DOHH2 (cell line): ENCODE results near the gene ACADL.

Experiments
- H3F3A ChIP-seq: fragments of 200-600 bp; sonication (generic), shearing (Covaris generic); 2 replicates; pipeline ENCODE4 v1.6.0; 2016; ENCODE audit warnings: antibody characterized with exemption, mild to moderate bottlenecking; ENCODE audit not compliant: control insufficient read depth, insufficient read depth
- H3K27ac ChIP-seq: fragments of 200-600 bp; sonication (generic); 2 replicates; pipeline ENCODE4 v1.5.1; 2014; ENCODE audit warnings: low read depth, mild to moderate bottlenecking, low read length, moderate library complexity
- H3K27me3 ChIP-seq: fragments of 200-600 bp; sonication (generic); 2 replicates; pipeline ENCODE4 v1.6.1; 2014; ENCODE audit warnings: mild to moderate bottlenecking, low read length, mixed read lengths; ENCODE audit not compliant: control insufficient read depth
- H3K36me3 ChIP-seq: fragments of 200-600 bp; sonication (generic); 2 replicates; pipeline ENCODE4 v1.6.1; 2014; ENCODE audit warnings: mild to moderate bottlenecking, low read length, moderate library complexity, mixed read lengths; ENCODE audit not compliant: control insufficient read depth
- H3K4me1 ChIP-seq: fragments of 200-600 bp; sonication (generic); 2 replicates; pipeline ENCODE4 v1.6.1; 2014; ENCODE audit warnings: mild to moderate bottlenecking, low read length, mixed read lengths; ENCODE audit not compliant: control insufficient read depth
- H3K4me2 ChIP-seq: fragments of 200-600 bp; sonication (generic); 2 replicates; pipeline ENCODE4 v1.6.0; 2014; ENCODE audit warnings: mild to moderate bottlenecking, low read length, moderate library complexity
- H3K4me3 ChIP-seq: fragments of 200-600 bp; sonication (generic); 2 replicates; pipeline ENCODE4 v1.5.1; 2014; ENCODE audit warnings: mild to moderate bottlenecking, low read length, mixed read lengths
- H3K79me2 ChIP-seq: fragments of 200-600 bp; sonication (generic); 2 replicates; pipeline ENCODE4 v1.6.1; 2014; ENCODE audit warnings: mild to moderate bottlenecking, low read length, mixed read lengths; ENCODE audit not compliant: control insufficient read depth
- H3K9me2 ChIP-seq: fragments of 200-600 bp; sonication (generic); replicated peaks from 2 replicates; pipeline ENCODE4 v1.6.1; 2014; ENCODE audit warnings: mild to moderate bottlenecking, low read length, mixed read lengths; ENCODE audit not compliant: control insufficient read depth
- H3K9me3 ChIP-seq: fragments of 200-600 bp; sonication (generic); 2 replicates; pipeline ENCODE4 v1.6.1; 2014; ENCODE audit warnings: antibody characterized with exemption, low read length, mixed read lengths; ENCODE audit not compliant: control insufficient read depth, insufficient read depth
- H4K20me1 ChIP-seq: fragments of 200-600 bp; sonication (generic); 2 replicates; pipeline ENCODE4 v1.6.0; 2014; ENCODE audit warnings: low read depth, mild to moderate bottlenecking, antibody characterized with exemption, low read length, moderate library complexity; ENCODE audit not compliant: control insufficient read depth, insufficient read depth
- EZH2phosphoT487 ChIP-seq: fragments of 200-600 bp; sonication (generic); IDR thresholded peaks from 2 replicates; pipeline ENCODE4 v1.6.1; 2017; ENCODE audit warnings: borderline replicate concordance, mild to moderate bottlenecking, antibody characterized with exemption, low read length, moderate library complexity, mixed read lengths
- TF ChIP-seq, protein P1 (sequence below): fragments of 200-600 bp; sonication (generic); IDR thresholded peaks from one replicate; pipeline ENCODE4 v1.5.1; 2014; ENCODE audit warnings: antibody characterized with exemption, mild to moderate bottlenecking, low read depth, low read length; ENCODE audit not compliant: poor library complexity, severe bottlenecking

ACADL gene

DNA sequence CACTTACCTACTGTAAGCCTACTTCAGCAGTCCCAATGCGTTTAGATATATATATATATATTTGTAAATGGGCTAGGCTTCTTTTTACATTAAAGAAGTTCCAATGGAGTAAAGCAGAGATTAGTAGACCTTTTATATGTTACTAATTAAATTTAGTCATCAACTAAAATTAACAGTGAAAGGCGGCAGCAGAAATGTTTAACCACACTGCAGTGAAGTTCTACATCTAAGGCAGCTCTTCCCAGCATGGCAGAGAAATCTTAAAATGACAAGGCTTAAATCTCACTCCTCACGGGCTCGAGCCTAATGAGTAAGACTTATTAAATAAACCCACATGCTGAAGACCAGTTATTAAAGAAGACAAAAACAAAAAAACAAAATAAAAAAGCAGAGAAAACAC lies 34.9 kb downstream of the ACADL start:
- no peak for TF ChIP-seq EZH2phosphoT487
- TF ChIP-seq, protein P1, sequence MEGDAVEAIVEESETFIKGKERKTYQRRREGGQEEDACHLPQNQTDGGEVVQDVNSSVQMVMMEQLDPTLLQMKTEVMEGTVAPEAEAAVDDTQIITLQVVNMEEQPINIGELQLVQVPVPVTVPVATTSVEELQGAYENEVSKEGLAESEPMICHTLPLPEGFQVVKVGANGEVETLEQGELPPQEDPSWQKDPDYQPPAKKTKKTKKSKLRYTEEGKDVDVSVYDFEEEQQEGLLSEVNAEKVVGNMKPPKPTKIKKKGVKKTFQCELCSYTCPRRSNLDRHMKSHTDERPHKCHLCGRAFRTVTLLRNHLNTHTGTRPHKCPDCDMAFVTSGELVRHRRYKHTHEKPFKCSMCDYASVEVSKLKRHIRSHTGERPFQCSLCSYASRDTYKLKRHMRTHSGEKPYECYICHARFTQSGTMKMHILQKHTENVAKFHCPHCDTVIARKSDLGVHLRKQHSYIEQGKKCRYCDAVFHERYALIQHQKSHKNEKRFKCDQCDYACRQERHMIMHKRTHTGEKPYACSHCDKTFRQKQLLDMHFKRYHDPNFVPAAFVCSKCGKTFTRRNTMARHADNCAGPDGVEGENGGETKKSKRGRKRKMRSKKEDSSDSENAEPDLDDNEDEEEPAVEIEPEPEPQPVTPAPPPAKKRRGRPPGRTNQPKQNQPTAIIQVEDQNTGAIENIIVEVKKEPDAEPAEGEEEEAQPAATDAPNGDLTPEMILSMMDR, result no peak
- H3K27me3 ChIP-seq, result no peaks in the 10 kb centered on the region
- H3F3A ChIP-seq, result no peaks in the 10 kb centered on the region
- H3K4me1 ChIP-seq, result no peaks in the 10 kb centered on the region
- H3K27ac ChIP-seq, result no peak overlapping the region
- no peak overlapping the region for H3K4me3 ChIP-seq
- H3K79me2 ChIP-seq, result no peaks in the 10 kb centered on the region
- H3K36me3 ChIP-seq, result no peaks in the 10 kb centered on the region
- no peaks in the 10 kb centered on the region for H3K9me3 ChIP-seq
- no peak overlapping the region for H3K4me2 ChIP-seq
- H3K9me2 ChIP-seq, result no peaks in the 10 kb centered on the region
- no peaks in the 10 kb centered on the region for H4K20me1 ChIP-seq

DNA sequence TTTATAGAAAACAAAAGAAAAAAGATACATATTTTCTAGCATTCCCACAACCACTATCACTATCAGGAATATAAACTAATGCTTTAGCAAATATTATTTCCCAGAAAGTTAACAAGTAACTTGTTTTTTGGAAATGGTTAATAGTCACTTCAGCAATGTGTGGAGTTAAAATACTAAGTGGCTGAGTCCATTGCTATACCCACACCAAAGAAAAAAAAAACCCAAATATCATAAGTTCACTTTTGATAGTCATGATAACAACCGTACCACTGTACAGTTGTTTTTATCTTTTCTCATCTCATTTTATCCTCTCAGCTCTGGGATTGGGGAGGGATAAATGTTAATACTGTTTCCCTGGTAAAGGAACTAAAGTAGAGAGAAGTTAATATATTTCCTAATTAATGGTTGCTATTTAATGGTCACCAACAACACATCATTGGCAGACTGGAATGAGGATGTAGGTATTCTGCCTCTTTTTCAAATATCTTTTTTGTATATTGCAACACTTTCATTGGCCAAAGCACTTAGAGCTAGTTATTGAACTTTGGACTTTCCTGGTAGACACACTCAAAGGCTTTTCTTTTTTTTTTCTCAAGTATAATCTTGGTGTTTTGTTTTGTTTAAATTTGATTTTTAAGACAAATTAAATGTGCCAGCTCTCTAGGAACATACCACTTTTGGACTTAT lies 35.7 kb downstream of the ACADL start:
- Histone ChIP-seq H4K20me1 (no peaks in the 10 kb centered on the region), H3K36me3 (no peaks in the 10 kb centered on the region), H3K79me2 (no peaks in the 10 kb centered on the region), H3K4me2 (no peak overlapping the region), H3K27ac (no peak overlapping the region), H3K9me2 (no peaks in the 10 kb centered on the region), H3K4me1 (no peaks in the 10 kb centered on the region), H3K9me3 (peaks cover 5% of the 10 kb centered on the region; the same call in 1 of the 2 replicates), H3K4me3 (no peak overlapping the region), H3K27me3 (no peaks in the 10 kb centered on the region), H3F3A (no peaks in the 10 kb centered on the region)
- no peak for TF ChIP-seq EZH2phosphoT487
- TF ChIP-seq, protein P1, result no peak

DNA sequence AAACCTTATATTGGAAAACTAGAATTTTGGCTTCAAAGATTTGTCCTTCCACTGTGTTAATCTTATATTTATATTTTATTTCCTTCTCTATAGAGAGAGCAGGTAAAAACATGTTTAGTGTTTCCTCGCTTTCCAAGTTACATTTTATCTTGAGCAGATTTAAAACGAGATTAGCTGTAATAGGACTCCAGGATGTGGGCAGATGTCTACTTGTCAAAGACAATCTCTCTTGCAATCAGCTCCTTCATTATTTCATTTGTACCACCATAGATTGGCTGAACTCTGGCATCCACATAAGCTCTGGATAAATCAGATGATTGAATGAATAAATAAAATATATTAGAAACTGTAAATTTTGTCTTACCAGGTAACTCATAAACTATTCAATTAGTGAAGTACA lies 36.5 kb downstream of the ACADL start:
- H3F3A ChIP-seq, result no peaks in the 10 kb centered on the region
- H3K4me3 ChIP-seq, result no peak overlapping the region
- H3K9me3 ChIP-seq, result peaks cover 12% of the 10 kb centered on the region; the same call in 1 of the 2 replicates
- no peaks in the 10 kb centered on the region for H3K36me3 ChIP-seq
- H4K20me1 ChIP-seq, result no peaks in the 10 kb centered on the region
- H3K27me3 ChIP-seq, result no peaks in the 10 kb centered on the region
- H3K9me2 ChIP-seq, result no peaks in the 10 kb centered on the region
- H3K4me1 ChIP-seq, result no peaks in the 10 kb centered on the region
- no peak overlapping the region for H3K4me2 ChIP-seq
- no peak overlapping the region for H3K27ac ChIP-seq
- H3K79me2 ChIP-seq, result no peaks in the 10 kb centered on the region
- TF ChIP-seq EZH2phosphoT487, result no peak
- TF ChIP-seq, protein P1, result no peak
